HepG2 (cell line): ENCODE results near the gene ATRNL1. TPM values are rescaled to one million over a fixed set of nuclear protein-coding genes. Genes with fewer than 3 reads are reported as not detected.

Experiments used
- ATAC-seq: fragments of 200-7000 bp; cut with Tn5 transposase; 3 replicates; pipeline ENCODE4 v1.9.1; 2020; ENCODE audit warnings: mild to moderate bottlenecking, moderate library complexity
- BruUV-seq: library from RNA; stranded (reverse); fragments of 400-500 nt; replicated peaks from 2 replicates; lab custom pipeline; 2021; lab: Mats Ljungman, UMichigan
- CTCF ChIA-PET: fragments of 300-600 bp; formaldehyde crosslinking; extraction: SDS; loops from one replicate; lab custom pipeline; 2021; ENCODE audit warnings: low total read pairs, inconsistent platforms, low intra/inter-chr PET ratio; lab: Yijun Ruan, JAX
- POLR2A ChIA-PET: fragments of 350-600 bp; sonication (Branson Sonifier 250); formaldehyde crosslinking; loops from one replicate; lab custom pipeline; 2020; ENCODE audit warnings: antibody characterized with exemption, inconsistent platforms; lab: Yijun Ruan, JAX
- DNase-seq: peaks from one replicate; pipeline ENCODE4 v3.0.0-alpha.2; 2015; ENCODE audit warnings: low spot score
- FAIRE-seq: peaks from 3 replicates; lab custom pipeline; 2011; peaks lifted over from hg19 to GRCh38; lab: Jason Lieb, UNC
- H2AFZ ChIP-seq: one replicate; pipeline ENCODE4 v1.6.1; 2011; ENCODE audit warnings: low read length, inconsistent platforms
- H3K27ac ChIP-seq: fragments of 300-600 bp; 3 replicates; pipeline ENCODE4 v1.8.0; 2011; ENCODE audit warnings: mixed run types, mild to moderate bottlenecking, mixed read lengths, low read length, inconsistent platforms; ENCODE audit not compliant: insufficient read depth; ENCODE audit errors: extremely low read length
- H3K27me3 ChIP-seq, 2 experiments: fragments of 200-600 bp in 1 of 2; 2 replicates in 1 of 2; 3 replicates in 1 of 2; pipeline versions ENCODE4 v1.6.0 to v1.8.0; 2011; ENCODE audit warnings: low read length in 2 of 2, mild to moderate bottlenecking in 2 of 2, moderate library complexity in 2 of 2, inconsistent platforms in 1 of 2; ENCODE audit not compliant: insufficient read depth in 2 of 2, control insufficient read depth in 1 of 2
- H3K36me3 ChIP-seq, 2 experiments: fragments of 200-600 bp in 1 of 2; replicated peaks in 1 of 2; 2 replicates in 1 of 2; 3 replicates in 1 of 2; pipeline versions ENCODE4 v1.5.1 to v1.8.0; 2011; ENCODE audit warnings: low read length in 2 of 2, inconsistent platforms in 1 of 2; ENCODE audit not compliant: insufficient read depth in 2 of 2, control insufficient read depth in 1 of 2
- H3K4me1 ChIP-seq: 2 replicates; pipeline ENCODE4 v1.5.1; 2012; ENCODE audit warnings: low read length, inconsistent platforms; ENCODE audit not compliant: insufficient read depth
- H3K4me2 ChIP-seq: 2 replicates; pipeline ENCODE4 v1.6.0; 2011; ENCODE audit warnings: low read depth, low read length, inconsistent platforms
- H3K4me3 ChIP-seq, 3 experiments: fragments of 200-600 bp in 1 of 3; sonication (generic), shearing (Covaris generic) in 1 of 3; replicated peaks in 1 of 3; 2 replicates each; pipeline ENCODE4 v1.5.1; 2011 to 2016; ENCODE audit warnings: low read length in 3 of 3, inconsistent platforms in 2 of 3, low read depth in 2 of 3, mild to moderate bottlenecking in 2 of 3, control low read depth in 1 of 3, mixed read lengths in 1 of 3; ENCODE audit not compliant: insufficient read depth in 1 of 3
- H3K79me2 ChIP-seq: one replicate; pipeline ENCODE4 v1.6.1; 2011; ENCODE audit warnings: low read length, inconsistent platforms; ENCODE audit not compliant: insufficient read depth
- H3K9ac ChIP-seq: 2 replicates; pipeline ENCODE4 v1.6.0; 2011; ENCODE audit warnings: mild to moderate bottlenecking, low read depth, low read length, inconsistent platforms; ENCODE audit not compliant: insufficient read depth
- H3K9me3 ChIP-seq: 2 replicates; pipeline ENCODE4 v1.5.1; 2012; ENCODE audit warnings: mild to moderate bottlenecking, low read length
- H4K20me1 ChIP-seq: 2 replicates; pipeline ENCODE4 v1.6.0; 2011; ENCODE audit warnings: inconsistent platforms, mild to moderate bottlenecking, low read length, moderate library complexity; ENCODE audit not compliant: insufficient read depth
- ATF1 ChIP-seq: IDR thresholded peaks from 2 replicates; pipeline ENCODE4 v1.6.1; 2016; ENCODE audit warnings: mild to moderate bottlenecking, control low read depth
- IRF9 ChIP-seq: sonication (generic); formaldehyde crosslinking; IDR thresholded peaks from 2 replicates; pipeline ENCODE4 v1.8.0; 2022; ENCODE audit warnings: missing genetic modification reagents, mild to moderate bottlenecking, borderline replicate concordance
- MZF1 ChIP-seq: sonication (generic); formaldehyde crosslinking; IDR thresholded peaks from 2 replicates; pipeline ENCODE4 v1.8.1; 2023; ENCODE audit warnings: mild to moderate bottlenecking, missing genetic modification reagents, borderline replicate concordance
- SYNCRIP ChIP-seq: fragments of 200-400 bp; formaldehyde crosslinking; IDR thresholded peaks from 2 replicates; pipeline ENCODE4 v1.6.1; 2018; ENCODE audit warnings: mild to moderate bottlenecking, low read depth, low read length; ENCODE audit not compliant: insufficient read depth
- ZBED4 ChIP-seq: sonication (generic); formaldehyde crosslinking; IDR thresholded peaks from 2 replicates; pipeline ENCODE4 v1.4.0; 2020; ENCODE audit warnings: missing genetic modification reagents, borderline replicate concordance
- ZBTB40 ChIP-seq, 2 experiments: fragments of 450-650 bp in 1 of 2; sonication (generic) in 1 of 2; formaldehyde crosslinking in 1 of 2; IDR thresholded peaks; 2 replicates each; pipeline versions ENCODE4 v1.6.1 to v1.8.0; 2016 to 2022; ENCODE audit warnings: antibody characterized with exemption in 1 of 2, mild to moderate bottlenecking in 1 of 2, missing genetic modification reagents in 1 of 2
- ZKSCAN1 ChIP-seq: fragments of 150-350 bp; IDR thresholded peaks from 2 replicates; pipeline ENCODE4 v1.6.1; 2014; ENCODE audit warnings: low read length
- ZNF235 ChIP-seq: sonication (generic); formaldehyde crosslinking; IDR thresholded peaks from 2 replicates; pipeline ENCODE4 v1.8.1; 2023; ENCODE audit warnings: mild to moderate bottlenecking, missing genetic modification reagents, borderline replicate concordance
- WGBS: methylation state at CpG from one replicate; pipeline ENCODE4 v1.1.6; 2017; ENCODE audit warnings: low lambda C conversion rate; 5-methylcytosine and 5-hydroxymethylcytosine counted together
- in situ Hi-C: cut with HindIII; loops from 2 replicates; pipeline ENCODE4 v1.10.0; 2017; ENCODE audit warnings: low pct_unique_long_range_greater_than_20kb; ENCODE audit not compliant: extremely low pct_ligation_motif_present
- intact Hi-C: fragments of 100-400 bp; cut with micrococcal nuclease; formaldehyde crosslinking; loops from one replicate; pipeline ENCODE4 v1.10.0; 2022; ENCODE audit not compliant: unreplicated experiment
- polyA plus RNA-seq, 8 experiments: library from polyadenylated mRNA; depleted of rRNA in 3 of 8; stranded (reverse) in 7 of 8; unstranded in 1 of 8; fragments of >200 nt; fragmentation: Illumina TruSeq in 4 of 8; extraction: Trizol in 4 of 8; gene quantifications; 2 replicates each; pipeline versions ENCODE4 v1.2.1 to v1.2.3, GENCODE V29; 2011 to 2016; ENCODE audit warnings: low read depth in 4 of 8, missing spikeins in 1 of 8, mixed read lengths in 1 of 8; ENCODE audit not compliant: insufficient read depth in 1 of 8
- total RNA-seq, 5 experiments: library from RNA; depleted of rRNA; stranded (reverse); fragments of >200 nt; fragmentation: Illumina TruSeq; extraction: Trizol; gene quantifications; 2 replicates each; pipeline ENCODE4 v1.2.3, GENCODE V29; 2016; ENCODE audit warnings: low read depth in 1 of 5

Gene ATRNL1
- total and polyA plus RNA-seq, 2 of the 13 experiments (the other 11 are each of a cell fraction or from before 2014, with no cell fraction given) = 0.04 TPM; not detected in 1

GRCh38 chr10:115624448-115624847, 531.3 kb downstream of the ATRNL1 start (continued):
- TF ChIP-seq ZNF235 (CRISPR knock-in tag) (no peak), SYNCRIP (no peak), MZF1 (CRISPR knock-in tag) (no peak)

- Histone ChIP-seq H3K4me2 (no peak overlapping the region), H3K27me3 (no peaks in the 10 kb centered on the region)
- no peak for DNase-seq
- no peak for TF ChIP-seq IRF9 (CRISPR knock-in tag)
- no peak for TF ChIP-seq ATF1 (CRISPR knock-in tag)
- peak; percentile 87 for TF ChIP-seq ZBTB40 (IDR thresholded peaks at IDR 0.05)
- no peak for TF ChIP-seq ZBTB40 (CRISPR knock-in tag; IDR thresholded peaks at IDR 0.05)
- TF ChIP-seq ZBED4 (CRISPR knock-in tag) = no peak
- TF ChIP-seq ZKSCAN1 = no peak
- TF ChIP-seq, all 625 proteins: peak for 1
- no peak overlapping the region for H3K9ac ChIP-seq
- POLR2A ChIA-PET = no interaction called here
- in situ Hi-C loops (no loop called here), intact Hi-C loops (no loop called here)
- H3K36me3 ChIP-seq = no peaks in the 10 kb centered on the region
- 1% methylated on average over 2 of the region's 2 CpGs for WGBS
- H3K9me3 ChIP-seq = no peaks in the 10 kb centered on the region
- ATAC-seq (no peak), FAIRE-seq (no peak)
- CTCF ChIA-PET = no interaction called here
- H3K4me3 ChIP-seq = no peak overlapping the region
- BruUV-seq = no TSS peak
- no peaks in the 10 kb centered on the region for H3K4me1 ChIP-seq
- no peak overlapping the region for H3K27ac ChIP-seq
- H4K20me1 ChIP-seq = no peaks in the 10 kb centered on the region
- no peak overlapping the region for H2AFZ ChIP-seq
- H3K79me2 ChIP-seq = no peaks in the 10 kb centered on the region
These were observed 535.5 kb downstream of the ATRNL1 start for GRCh38 chr10:115628616-115629015.
